A549 (cell line): ENCODE data around the gene MDM1. TPM values are rescaled to one million over a fixed set of nuclear protein-coding genes. Genes with fewer than 3 reads are reported as not detected.

Experiments used
- ATAC-seq, 2 experiments: fragments of 200-7000 bp in 1 of 2; fragments of >200 bp in 1 of 2; cut with Nextera tagmentation in 1 of 2; cut with Tn5 transposase in 1 of 2; 3 replicates each; pipeline versions ENCODE4 v1.8.0 to v1.9.1; 2018 to 2020; ENCODE audit warnings: mild to moderate bottlenecking in 1 of 2, moderate library complexity in 1 of 2
- CTCF ChIA-PET: fragments of 300-600 bp; sonication (Branson Sonifier 250); formaldehyde crosslinking; extraction: SDS; loops from one replicate; lab custom pipeline; 2021; ENCODE audit warnings: antibody characterized with exemption, inconsistent platforms; lab: Yijun Ruan, JAX
- POLR2A ChIA-PET: fragments of 350-600 bp; formaldehyde crosslinking; extraction: SDS; loops from one replicate; lab custom pipeline; 2021; ENCODE audit warnings: antibody characterized with exemption, inconsistent platforms; lab: Yijun Ruan, JAX
- DNase-seq, 2 experiments: peaks; one replicate each; pipeline versions ENCODE4 v3.0.0 to v3.0.0-alpha.2; 2011 to 2016; ENCODE audit warnings: low read depth in 1 of 2, low spot score in 1 of 2
- FAIRE-seq: peaks from 2 replicates; lab custom pipeline; 2011; peaks lifted over from hg19 to GRCh38; lab: Jason Lieb, UNC
- H3K27ac ChIP-seq, 2 experiments: fragments of >200 bp; sonication (Bioruptor Twin); formaldehyde crosslinking; 3 replicates each; pipeline ENCODE4 v1.5.1; 2016 to 2017
- H3K4me1 ChIP-seq: fragments of >200 bp; sonication (Bioruptor Twin); formaldehyde crosslinking; 3 replicates; pipeline ENCODE4 v1.6.1; 2016
- H3K4me2 ChIP-seq: fragments of >200 bp; sonication (Bioruptor Twin); formaldehyde crosslinking; 3 replicates; pipeline ENCODE4 v1.6.1; 2016
- H3K4me3 ChIP-seq: fragments of >200 bp; sonication (Bioruptor Twin); formaldehyde crosslinking; 3 replicates; pipeline ENCODE4 v1.5.1; 2016
- H3K9me3 ChIP-seq: fragments of >200 bp; sonication (Bioruptor Twin); formaldehyde crosslinking; 3 replicates; pipeline ENCODE4 v1.6.1; 2016
- BHLHE40 ChIP-seq: IDR thresholded peaks from 2 replicates; pipeline ENCODE4 v1.6.1; 2012; ENCODE audit warnings: low read depth, low read length, inconsistent platforms
- CEBPB ChIP-seq, 2 experiments: fragments of >200 bp in 1 of 2; sonication (Bioruptor Twin) in 1 of 2; formaldehyde crosslinking in 1 of 2; IDR thresholded peaks; 2 replicates each; pipeline ENCODE4 v1.6.1; 2012 to 2016
- CHD4 ChIP-seq: fragments of 200-600 bp; sonication (generic); IDR thresholded peaks from 2 replicates; pipeline ENCODE4 v1.6.1; 2016; ENCODE audit warnings: antibody characterized with exemption, mild to moderate bottlenecking, borderline replicate concordance
- FOSL2 ChIP-seq, 2 experiments: fragments of 450-650 bp in 1 of 2; fragments of >200 bp in 1 of 2; sonication (Bioruptor Twin) in 1 of 2; formaldehyde crosslinking; IDR thresholded peaks; 2 replicates each; pipeline versions ENCODE4 v1.5.0 to v1.6.1; 2016 to 2020; ENCODE audit warnings: mild to moderate bottlenecking in 1 of 2, moderate library complexity in 1 of 2
- FOXS1 ChIP-seq: fragments of 250-450 bp; sonication (Bioruptor Pico); IDR thresholded peaks from 2 replicates; pipeline ENCODE4 v1.5.0; 2020; ENCODE audit warnings: mild to moderate bottlenecking, moderate library complexity
- HES2 ChIP-seq: fragments of >200 bp; sonication (Bioruptor Twin); formaldehyde crosslinking; IDR thresholded peaks from 2 replicates; pipeline ENCODE4 v1.6.1; 2016
- HOXB5 ChIP-seq: fragments of 250-450 bp; sonication (Bioruptor Pico); IDR thresholded peaks from 2 replicates; pipeline ENCODE4 v1.5.0; 2020; ENCODE audit warnings: mild to moderate bottlenecking, moderate library complexity
- JUN ChIP-seq, 2 experiments: fragments of >200 bp; sonication (Bioruptor Twin); formaldehyde crosslinking; IDR thresholded peaks; 2 replicates in 1 of 2; 3 replicates in 1 of 2; pipeline ENCODE4 v1.6.1; 2016 to 2017
- JUNB ChIP-seq: fragments of >200 bp; sonication (Bioruptor Twin); formaldehyde crosslinking; IDR thresholded peaks from 2 replicates; pipeline ENCODE4 v1.6.1; 2016
- KDM5A ChIP-seq: fragments of 200-600 bp; sonication (generic); IDR thresholded peaks from 2 replicates; pipeline ENCODE4 v1.6.1; 2016; ENCODE audit warnings: antibody characterized with exemption, mild to moderate bottlenecking
- MAFK ChIP-seq: fragments of 450-650 bp; IDR thresholded peaks from 2 replicates; pipeline ENCODE4 v1.6.1; 2014; ENCODE audit not compliant: partially characterized antibody
- MAZ ChIP-seq: fragments of 150-350 bp; IDR thresholded peaks from 2 replicates; pipeline ENCODE4 v1.6.1; 2014; ENCODE audit warnings: antibody characterized with exemption, low read depth, low read length, borderline replicate concordance
- RAD21 ChIP-seq, 2 experiments: fragments of >200 bp in 1 of 2; sonication (Bioruptor Twin) in 1 of 2; formaldehyde crosslinking in 1 of 2; IDR thresholded peaks in 1 of 2; conservative IDR thresholded peaks in 1 of 2; 2 replicates in 1 of 2; 3 replicates in 1 of 2; pipeline ENCODE4 v1.6.1; 2012 to 2018; ENCODE audit warnings: inconsistent platforms in 1 of 2
- RFX5 ChIP-seq: fragments of 450-650 bp; IDR thresholded peaks from 2 replicates; pipeline ENCODE4 v1.7.1; 2014; ENCODE audit warnings: antibody characterized with exemption, mild to moderate bottlenecking, moderate library complexity
- RNF2 ChIP-seq: fragments of 200-600 bp; sonication (generic); IDR thresholded peaks from 2 replicates; pipeline ENCODE4 v1.6.1; 2016; ENCODE audit warnings: low read depth, mild to moderate bottlenecking, antibody characterized with exemption, moderate library complexity, borderline replicate concordance
- SMC3 ChIP-seq: fragments of >200 bp; sonication (Bioruptor Twin); formaldehyde crosslinking; IDR thresholded peaks from 3 replicates; pipeline ENCODE4 v1.6.1; 2018; ENCODE audit warnings: inconsistent platforms
- TFCP2L1 ChIP-seq: fragments of 250-450 bp; sonication (Bioruptor Pico); IDR thresholded peaks from 2 replicates; pipeline ENCODE4 v1.5.0; 2021; ENCODE audit warnings: mild to moderate bottlenecking
- ZNF302 ChIP-seq: fragments of 250-450 bp; sonication (Bioruptor Pico); IDR thresholded peaks from 2 replicates; pipeline ENCODE4 v1.9.0; 2021; ENCODE audit warnings: inconsistent platforms, mild to moderate bottlenecking, moderate library complexity
- WGBS: methylation state at CpG from one replicate; pipeline ENCODE4 v1.1.6; 2017; ENCODE audit errors: missing lambda C conversion rate; 5-methylcytosine and 5-hydroxymethylcytosine counted together
- polyA plus RNA-seq, 4 experiments: library from polyadenylated mRNA; depleted of rRNA in 3 of 4; stranded (reverse); fragments of >200 nt; fragmentation: RNase III in 1 of 4; extraction: RNeasy Plus Mini Kit Qiagen cat#74134 plus additional on column Dnase treatment in 1 of 4; gene quantifications; 2 replicates in 3 of 4; 3 replicates in 1 of 4; pipeline ENCODE4 v1.2.3, GENCODE V29; 2011 to 2017
- TF ChIP-seq, protein P1 (sequence below): fragments of 250-450 bp; sonication (Bioruptor Pico); IDR thresholded peaks from 2 replicates; pipeline ENCODE4 v1.5.0; 2020; ENCODE audit warnings: low read depth, mild to moderate bottlenecking, moderate library complexity

The MDM1 gene
- polyA plus RNA-seq, 2 of the 4 experiments (the other 2 are of a cell fraction): 12.5 to 24.5 TPM

DNA sequence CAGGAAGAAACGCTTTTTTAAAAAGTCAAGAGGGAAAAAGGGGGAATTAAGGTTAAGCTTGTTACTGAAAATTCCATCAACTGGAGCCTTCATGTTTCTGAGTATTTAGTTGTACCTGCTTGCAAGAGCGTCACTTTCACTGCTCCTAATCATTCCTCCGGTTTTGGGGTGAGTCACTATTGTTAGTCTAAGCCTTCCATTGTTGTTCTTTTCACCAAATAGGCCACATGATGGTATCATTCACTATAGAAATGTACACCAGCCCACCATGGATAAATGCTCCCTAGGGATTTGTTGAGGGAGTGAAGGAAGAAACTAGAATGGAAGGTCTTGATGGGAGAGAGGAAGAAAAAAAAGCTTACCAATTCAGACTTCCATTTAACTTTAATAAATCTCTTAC, 81.7 kb downstream of the MDM1 start:
- DNase-seq: no peak
- Histone ChIP-seq H3K4me2 (no peak overlapping the region), H3K27ac (no peak overlapping the region)
- TF ChIP-seq KDM5A (no peak), JUNB (no peak), BHLHE40 (no peak), RAD21 (conservative IDR thresholded peaks at IDR 0.05 in 1 of 2, IDR thresholded peaks at IDR 0.05 in 1 of 2) (no peak), SMC3 (no peak), HOXB5 (CRISPR knock-in tag) (no peak)
- TF ChIP-seq, all 56 proteins: peak for 0
- ChIA-PET POLR2A (no interaction called here), CTCF (interaction anchor here (0.8 to 1.3 kb wide), 3 partner anchors 27 to 355 kb away, joined by 3 read pairs; no protein-coding TSS in a partner anchor)
- 29% methylated on average over 3 of the region's 3 CpGs for WGBS
- no peaks in the 10 kb centered on the region for H3K9me3 ChIP-seq
- FAIRE-seq (no peak), ATAC-seq (no peak)
- H3K4me3 ChIP-seq: no peak overlapping the region
- H3K4me1 ChIP-seq: no peaks in the 10 kb centered on the region

DNA sequence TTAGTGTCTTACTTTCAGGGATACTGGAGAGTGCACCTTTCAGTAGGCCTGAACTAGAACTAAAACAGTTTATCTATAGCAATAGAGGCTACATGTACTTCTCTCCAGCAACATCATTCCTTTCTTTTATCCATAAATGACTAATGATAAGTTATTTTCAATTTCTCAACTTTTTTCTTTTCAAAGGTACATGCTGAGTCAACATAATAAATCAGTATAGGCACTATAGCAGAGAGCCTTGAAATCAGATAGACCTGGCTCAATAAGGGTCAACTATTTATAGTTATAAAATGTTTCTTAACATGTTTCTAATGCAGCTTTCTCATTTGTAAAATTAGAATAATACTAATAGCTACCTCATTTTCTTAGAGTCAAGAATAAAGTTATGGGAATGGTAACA, 84.4 kb downstream of the MDM1 start:
- TF ChIP-seq MAFK: peak; percentile 74
- no peak for TF ChIP-seq ZNF302
- TF ChIP-seq JUN (IDR thresholded peaks at IDR 0.05): no peak
- CTCF ChIA-PET: interaction anchor here (1.1 to 2.5 kb wide), 3 partner anchors 25 to 69 kb away, joined by 3 to 7 read pairs (median 4); no protein-coding TSS in a partner anchor

GRCh38 chr12:68246350-68246749, 85.8 kb downstream of the MDM1 start:
- FAIRE-seq (no peak), DNase-seq (no peak), ATAC-seq (no peak)
- ChIA-PET CTCF (interaction anchor here (1.4 kb wide), 1 partner anchor 23 kb away, joined by 4 read pairs; no protein-coding TSS in a partner anchor), POLR2A (no interaction called here)
- Histone ChIP-seq H3K4me1 (no peaks in the 10 kb centered on the region), H3K27ac (no peak overlapping the region), H3K9me3 (no peaks in the 10 kb centered on the region), H3K4me2 (no peak overlapping the region), H3K4me3 (no peak overlapping the region)
- WGBS: 71% methylated on average over 6 of the region's 6 CpGs
- TF ChIP-seq, protein P1, sequence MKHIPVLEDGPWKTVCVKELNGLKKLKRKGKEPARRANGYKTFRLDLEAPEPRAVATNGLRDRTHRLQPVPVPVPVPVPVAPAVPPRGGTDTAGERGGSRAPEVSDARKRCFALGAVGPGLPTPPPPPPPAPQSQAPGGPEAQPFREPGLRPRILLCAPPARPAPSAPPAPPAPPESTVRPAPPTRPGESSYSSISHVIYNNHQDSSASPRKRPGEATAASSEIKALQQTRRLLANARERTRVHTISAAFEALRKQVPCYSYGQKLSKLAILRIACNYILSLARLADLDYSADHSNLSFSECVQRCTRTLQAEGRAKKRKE (CRISPR knock-in tag): no peak
- TF ChIP-seq FOSL2 (IDR thresholded peaks at IDR 0.05): no peak
- no peak for TF ChIP-seq FOSL2 (CRISPR knock-in tag; IDR thresholded peaks at IDR 0.05)
- no peak for TF ChIP-seq CHD4
- TF ChIP-seq HES2: no peak
- no peak for TF ChIP-seq FOXS1 (CRISPR knock-in tag)
- no peak for TF ChIP-seq RFX5
- TF ChIP-seq CEBPB (IDR thresholded peaks at IDR 0.05): no peak
- TF ChIP-seq TFCP2L1 (CRISPR knock-in tag): no peak
- no peak for TF ChIP-seq MAZ
- TF ChIP-seq RNF2: no peak
- TF ChIP-seq JUN (IDR thresholded peaks at IDR 0.05): no peak
- TF ChIP-seq SMC3: no peak

More for the DNA sequence above, 84.4 kb downstream of the MDM1 start:
- DNase-seq (no peak), ATAC-seq (no peak), FAIRE-seq (no peak)
- H3K4me2 ChIP-seq: no peak overlapping the region
- no peak overlapping the region for H3K27ac ChIP-seq
- H3K4me3 ChIP-seq: no peak overlapping the region
- H3K9me3 ChIP-seq: no peaks in the 10 kb centered on the region
- POLR2A ChIA-PET: no interaction called here
- no peaks in the 10 kb centered on the region for H3K4me1 ChIP-seq
